Stomach (tissue), 9 donors: Measurements from ENCODE around the gene PMS1. TPM values are rescaled to one million over a fixed set of nuclear protein-coding genes. Genes with fewer than 3 reads are reported as not detected.

Experiments used
- DNase-seq, 2 donors: peaks; one replicate each; pipeline versions ENCODE4 v3.0.0 to v3.0.0-alpha.2; 2013 to 2019
- H3K27ac ChIP-seq, 5 donors: fragments of 200-600 bp in 4 of 5; sonication (generic) in 4 of 5; one replicate each; pipeline ENCODE4 v1.5.1; 2013 to 2019; ENCODE audit warnings: mild to moderate bottlenecking in 1 of 5, moderate library complexity in 1 of 5
- H3K27me3 ChIP-seq, 3 donors: fragments of 200-600 bp; sonication (generic); one replicate each; pipeline ENCODE4 v1.5.1; 2017 to 2019; ENCODE audit warnings: mixed run types in 1 of 3
- H3K36me3 ChIP-seq, 4 donors: fragments of 200-600 bp; sonication (generic); 1 replicate in 3 of 4; 2 replicates in 1 of 4; pipeline ENCODE4 v1.5.1; 2016 to 2019
- H3K4me1 ChIP-seq, 4 donors: fragments of 200-600 bp; sonication (generic); one replicate each; pipeline ENCODE4 v1.5.1; 2016 to 2019
- H3K4me3 ChIP-seq, 4 donors: fragments of 200-600 bp; sonication (generic) in 3 of 4; one replicate each; pipeline ENCODE4 v1.5.1; 2016 to 2019; ENCODE audit warnings: mild to moderate bottlenecking in 1 of 4
- H3K9me3 ChIP-seq, 4 donors: fragments of 200-600 bp; sonication (generic); one replicate each; pipeline ENCODE4 v1.5.1; 2016 to 2019
- CTCF ChIP-seq, 7 experiments: fragments of 450-650 bp in 4 of 7; fragments of 200-600 bp in 3 of 7; sonication (generic) in 3 of 7; IDR thresholded peaks; one replicate each; pipeline ENCODE4 v1.5.1; 2016 to 2019; ENCODE audit warnings: antibody characterized with exemption in 7 of 7, control low read depth in 2 of 7, mild to moderate bottlenecking in 1 of 7
- EP300 ChIP-seq: sonication (generic); formaldehyde crosslinking; IDR thresholded peaks from one replicate; pipeline ENCODE4 v1.6.1; 2017; ENCODE audit warnings: antibody characterized with exemption
- POLR2A ChIP-seq, 4 donors: fragments of 450-650 bp; IDR thresholded peaks; one replicate each; pipeline ENCODE4 v1.6.1; 2016; ENCODE audit warnings: antibody characterized with exemption in 4 of 4, control low read depth in 2 of 4, mild to moderate bottlenecking in 1 of 4, moderate library complexity in 1 of 4
- POLR2AphosphoS5 ChIP-seq, 3 donors: sonication (generic); formaldehyde crosslinking; IDR thresholded peaks; one replicate each; pipeline ENCODE4 v1.6.1; 2016; ENCODE audit warnings: antibody characterized with exemption in 3 of 3
- WGBS, 5 donors: extraction: QIAGEN DNeasy Blood & Tissue Kit in 3 of 5; methylation state at CpG; one replicate each; pipeline versions ENCODE4 v1.1.5 to v1.1.7; 2013 to 2018; 5-methylcytosine and 5-hydroxymethylcytosine counted together
- intact Hi-C: fragments of 100-400 bp; cut with DNase I; formaldehyde crosslinking; loops from one replicate; pipeline ENCODE4 v1.15.1; 2023; ENCODE audit warnings: low total_unique reads
- polyA plus RNA-seq, 3 donors: library from polyadenylated mRNA; stranded (reverse); fragments of 200-250 nt; gene quantifications; one replicate each; pipeline ENCODE4 v1.2.3, GENCODE V29; 2013
- total RNA-seq, 5 donors: library from RNA; depleted of rRNA; stranded (reverse); fragments of >200 nt; gene quantifications; one replicate each; pipeline versions ENCODE4 v1.1.0 to v1.2.3, GENCODE V29; 2014 to 2016
- donor health status: healthy with polysubstance abuse.
- donor health status: Bipolar disorder and iron deficiency.
- donor health status: healthy.

The PMS1 gene
- total and polyA plus RNA-seq, 8 donors = 4.0 to 40.8 (median 15.9) TPM

GRCh38 chr2:189874586-189875320 is 90.5 kb downstream of the PMS1 start:
- intact Hi-C loops = no loop called here

GRCh38 chr2:189876271-189876670 is 92.0 kb downstream of the PMS1 start:
- Histone ChIP-seq H3K27ac (no peak overlapping the region), H3K4me3 (no peak overlapping the region), H3K27me3 (no peaks in the 10 kb centered on the region), H3K4me1 (peaks cover 0 to 8% (median 0%) of the 10 kb centered on the region in 4 donors), H3K36me3 (peaks cover 2 to 41% (median 20%) of the 10 kb centered on the region in 4 donors), H3K9me3 (no peaks in the 10 kb centered on the region)
- 69 to 85% (median 71%) methylated on average over 2 of the region's 2 CpGs for WGBS, 5 donors
- intact Hi-C loops = no loop called here
- TF ChIP-seq EP300 (no peak), POLR2A (IDR thresholded peaks at IDR 0.05) (no peak), CTCF (IDR thresholded peaks at IDR 0.05) (no peak), POLR2AphosphoS5 (IDR thresholded peaks at IDR 0.05) (no peak)
- DNase-seq = no peak

More at GRCh38 chr2:189874586-189875320, 90.5 kb downstream of the PMS1 start:
- no peaks in the 10 kb centered on the region for H3K9me3 ChIP-seq
- H3K4me3 ChIP-seq = no peak overlapping the region
- no peak overlapping the region for H3K27ac ChIP-seq
- no peak for TF ChIP-seq EP300
- TF ChIP-seq CTCF (IDR thresholded peaks at IDR 0.05) = no peak
- no peak for TF ChIP-seq POLR2A (IDR thresholded peaks at IDR 0.05)
- H3K27me3 ChIP-seq = no peaks in the 10 kb centered on the region
- DNase-seq = no peak
- no peaks in the 10 kb centered on the region for H3K4me1 ChIP-seq
- 85 to 92% (median 91%) methylated on average over 4 of the region's 4 CpGs for WGBS, 5 donors
- H3K36me3 ChIP-seq = peaks cover 2 to 41% (median 20%) of the 10 kb centered on the region in 4 donors

- intact Hi-C loops = no loop called here
These were observed 95.4 kb downstream of the PMS1 start for GRCh38 chr2:189879716-189880081.

GRCh38 chr2:189880429-189880828 is 96.2 kb downstream of the PMS1 start:
- H3K36me3 ChIP-seq = peaks cover 0 to 23% (median 12%) of the 10 kb centered on the region in 4 donors
- no peak overlapping the region for H3K4me3 ChIP-seq
- no peak for DNase-seq
- WGBS, 5 donors = 25 to 49% (median 36%) methylated on average over 2 of the region's 2 CpGs
- no peaks in the 10 kb centered on the region for H3K9me3 ChIP-seq
- H3K27ac ChIP-seq = no peak overlapping the region
- H3K4me1 ChIP-seq = peaks cover 0 to 8% (median 0%) of the 10 kb centered on the region in 4 donors
- H3K27me3 ChIP-seq = no peaks in the 10 kb centered on the region
- intact Hi-C loops = no loop called here
- TF ChIP-seq EP300 (no peak), CTCF (IDR thresholded peaks at IDR 0.05) (no peak), POLR2AphosphoS5 (IDR thresholded peaks at IDR 0.05) (no peak), POLR2A (IDR thresholded peaks at IDR 0.05) (no peak)

More at GRCh38 chr2:189879716-189880081, 95.4 kb downstream of the PMS1 start:
- Histone ChIP-seq H3K9me3 (no peaks in the 10 kb centered on the region), H3K36me3 (peaks cover 0 to 27% (median 15%) of the 10 kb centered on the region in 4 donors), H3K4me1 (peaks cover 0 to 8% (median 0%) of the 10 kb centered on the region in 4 donors), H3K4me3 (no peak overlapping the region), H3K27me3 (no peaks in the 10 kb centered on the region), H3K27ac (no peak overlapping the region)
- no peak for TF ChIP-seq POLR2AphosphoS5 (IDR thresholded peaks at IDR 0.05)
- no peak for TF ChIP-seq EP300
- TF ChIP-seq POLR2A (IDR thresholded peaks at IDR 0.05) = no peak
- WGBS, 5 donors = 93 to 97% (median 95%) methylated on average over 8 of the region's 8 CpGs
- no peak for DNase-seq
